HG03460 (cell line): ENCODE results near the gene CKS2.
A peak's percentile ranks its signal among the peaks of the same experiment; 100 is the strongest.
"Not testable (repeated sequence)": the region's sequence is repeated elsewhere in the genome, so short reads cannot be mapped to it uniquely, and the experiment has no call there.

Source experiments
- ATAC-seq: cut with Tn5 transposase; IDR thresholded peaks from one replicate; pipeline ENCODE4 v1.9.1; 2021; ENCODE audit not compliant: unreplicated experiment

Gene CKS2

DNA sequence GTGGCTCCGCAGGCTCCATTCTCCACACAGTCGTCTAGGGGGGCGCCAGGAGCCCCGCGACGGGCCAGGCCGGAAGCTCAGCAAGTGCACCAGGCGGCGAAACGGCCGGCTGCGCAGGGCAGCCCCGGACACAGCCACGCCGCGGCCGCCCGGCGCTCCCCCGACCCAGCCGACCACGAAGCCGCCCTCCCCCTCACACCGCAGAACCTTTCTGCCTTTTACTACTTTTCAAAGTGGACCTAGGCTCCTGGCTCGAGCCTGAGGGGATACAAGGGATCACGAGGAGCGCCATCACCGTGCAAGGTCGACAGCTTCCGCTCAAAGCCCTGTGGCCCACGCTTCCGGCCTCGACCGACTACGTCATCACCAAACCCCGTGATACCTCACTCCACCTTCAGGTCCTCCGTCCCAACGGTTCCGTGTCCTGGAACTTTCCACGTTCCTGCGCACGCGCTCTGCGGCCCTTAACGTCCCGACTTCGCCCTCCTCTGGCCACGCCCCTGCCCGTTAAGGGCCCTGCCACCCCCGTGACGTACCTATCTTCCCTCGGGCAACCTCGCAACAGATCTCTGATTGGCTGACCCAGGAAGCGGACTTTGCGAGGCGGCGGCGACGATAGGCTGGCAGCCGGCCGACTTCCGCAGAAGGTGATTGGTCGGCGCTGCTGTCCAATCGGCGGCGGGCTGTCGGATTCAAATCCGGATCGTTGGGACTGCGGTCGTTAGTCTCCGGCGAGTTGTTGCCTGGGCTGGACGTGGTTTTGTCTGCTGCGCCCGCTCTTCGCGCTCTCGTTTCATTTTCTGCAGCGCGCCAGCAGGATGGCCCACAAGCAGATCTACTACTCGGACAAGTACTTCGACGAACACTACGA lies at the start of gene CKS2:
TSS of gene CKS2 (plus strand) at position 721 of the 871 bp plus-strand sequence. CDS start at position 819, 98 bp downstream.
- ATAC-seq = peak; percentile 91

DNA sequence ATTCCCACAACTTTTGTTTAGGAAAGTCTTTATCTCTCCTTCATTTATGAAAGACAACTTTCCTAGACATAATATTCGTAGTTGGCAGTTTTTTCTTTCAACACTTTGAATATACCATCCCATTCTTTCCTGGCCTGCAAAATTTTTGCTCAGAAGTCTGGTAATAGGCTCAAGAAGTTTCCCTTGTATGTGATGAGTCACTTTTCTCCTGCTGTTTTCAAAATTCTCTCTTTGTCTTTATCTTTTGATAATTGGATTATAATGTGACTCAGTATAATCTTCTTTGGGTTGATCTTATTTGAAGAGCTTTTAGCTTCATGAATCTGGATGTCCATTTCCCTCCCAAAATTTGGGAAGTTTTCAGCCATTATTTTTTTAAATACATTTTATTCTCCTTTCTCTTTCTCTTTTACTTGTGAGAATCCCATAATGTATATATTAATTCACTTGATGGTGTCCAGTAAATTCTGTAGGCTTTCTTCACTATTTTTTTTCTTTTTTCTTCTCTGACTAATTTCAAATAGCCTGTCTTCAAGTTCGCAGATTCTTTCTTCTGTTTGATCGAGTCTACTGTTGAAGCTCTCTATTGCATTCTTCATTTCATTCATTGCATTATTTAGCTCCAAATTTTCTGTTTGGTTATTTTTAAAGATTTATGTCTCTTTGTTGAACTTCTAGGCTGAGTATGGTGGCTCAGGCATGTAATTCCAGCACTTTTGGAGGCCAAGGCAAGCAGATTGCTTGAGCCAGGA lies 37.3 kb upstream of the CKS2 start:
- no peak for ATAC-seq

DNA sequence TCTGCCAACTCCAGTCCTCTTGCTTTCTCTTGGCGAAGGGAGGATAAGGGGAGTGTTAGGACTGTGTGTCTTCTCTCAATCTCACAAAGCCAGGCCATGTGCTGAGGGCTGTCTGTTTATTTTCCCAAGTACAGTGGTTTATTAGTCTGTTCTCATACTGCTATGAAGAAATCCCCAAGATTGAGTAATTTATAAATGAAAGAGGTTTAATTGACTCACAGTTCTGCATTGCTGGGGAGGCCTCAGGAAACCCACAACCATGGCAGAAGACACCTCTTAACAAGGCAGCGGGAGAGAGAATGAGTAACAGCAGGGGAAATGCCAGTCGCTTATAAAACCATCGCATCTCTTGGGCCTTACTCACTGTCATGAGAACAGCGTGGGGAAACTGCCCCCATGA lies 36.2 kb upstream of the CKS2 start:
- ATAC-seq = no peak

DNA sequence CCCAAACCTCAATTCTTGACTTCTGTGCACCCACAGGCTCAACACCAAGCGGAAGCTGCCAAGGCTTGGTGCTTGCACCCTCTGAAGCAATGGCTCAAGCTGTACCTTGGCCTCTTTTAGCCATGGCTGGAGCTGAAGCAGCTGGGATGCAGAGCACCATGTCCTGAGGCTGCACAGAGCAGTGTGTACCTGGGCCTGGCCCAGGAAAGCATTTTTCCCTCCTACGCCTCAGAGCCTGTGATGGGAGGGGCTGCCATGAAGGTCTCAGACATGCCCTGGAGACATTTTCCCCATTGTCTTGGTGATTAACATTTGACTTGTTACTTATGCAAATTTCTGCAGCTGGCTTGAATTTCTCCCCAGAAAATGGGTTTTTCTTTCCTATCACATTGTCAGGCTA lies 35.0 kb upstream of the CKS2 start:
- ATAC-seq = not testable (repeated sequence)

DNA sequence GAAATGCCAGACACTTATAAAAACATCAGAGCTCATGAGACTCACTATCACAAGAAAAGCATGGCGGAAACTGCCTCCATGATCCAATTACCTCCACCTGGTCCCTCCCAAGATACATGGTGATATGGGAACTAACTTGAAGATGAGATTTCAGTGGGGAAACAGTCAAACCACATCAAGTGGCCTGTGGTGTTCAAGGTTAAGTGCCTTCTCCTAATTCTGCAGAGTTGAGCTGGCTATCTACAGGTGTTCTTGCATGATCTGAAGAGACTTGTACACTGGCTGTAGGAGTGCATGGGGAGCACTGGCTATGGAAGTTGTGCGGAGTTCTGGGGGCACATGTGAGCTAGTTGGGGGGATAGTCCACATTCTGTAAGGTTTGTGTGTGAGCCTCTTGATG lies 34.0 kb upstream of the CKS2 start:
- no peak for ATAC-seq

DNA sequence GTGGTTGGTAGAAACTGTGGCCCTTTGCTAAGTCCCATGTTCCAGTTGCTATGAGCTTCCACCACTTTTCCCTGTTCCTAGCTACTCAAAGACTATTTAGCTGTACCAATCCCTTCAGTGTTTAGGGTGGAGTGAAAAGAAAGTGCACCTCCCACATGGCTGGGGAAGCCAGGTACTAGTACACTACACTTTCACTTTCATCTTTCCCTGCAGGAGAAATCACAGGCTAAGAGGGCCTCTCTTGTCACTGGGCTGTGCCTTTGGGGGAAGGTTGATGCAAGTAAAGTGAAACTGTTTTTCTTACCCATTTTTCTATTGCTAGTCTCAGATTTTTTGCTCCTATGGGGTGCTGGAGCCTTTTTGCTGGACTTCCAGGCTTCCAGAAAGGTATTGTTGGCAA lies 33.5 kb upstream of the CKS2 start:
- ATAC-seq = no peak

DNA sequence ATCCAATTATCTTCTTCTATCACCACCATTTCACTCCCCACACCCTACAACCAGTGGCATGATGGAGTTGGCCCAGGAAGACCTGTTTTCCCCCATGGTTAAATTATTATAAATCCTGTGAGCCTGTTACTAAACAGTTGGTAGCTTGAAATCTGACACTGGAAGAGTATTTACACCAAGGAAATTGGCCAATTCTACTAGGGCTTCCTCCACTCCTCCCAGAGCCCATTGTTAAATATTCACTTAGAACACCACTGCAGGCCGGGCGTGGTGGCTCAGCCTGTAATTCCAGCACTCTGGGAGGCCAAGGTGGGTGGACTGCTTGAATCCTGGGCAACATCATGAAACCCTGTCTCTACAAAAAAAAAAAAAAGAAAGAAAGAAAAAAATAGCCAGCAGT lies 32.4 kb upstream of the CKS2 start:
- no peak for ATAC-seq

DNA sequence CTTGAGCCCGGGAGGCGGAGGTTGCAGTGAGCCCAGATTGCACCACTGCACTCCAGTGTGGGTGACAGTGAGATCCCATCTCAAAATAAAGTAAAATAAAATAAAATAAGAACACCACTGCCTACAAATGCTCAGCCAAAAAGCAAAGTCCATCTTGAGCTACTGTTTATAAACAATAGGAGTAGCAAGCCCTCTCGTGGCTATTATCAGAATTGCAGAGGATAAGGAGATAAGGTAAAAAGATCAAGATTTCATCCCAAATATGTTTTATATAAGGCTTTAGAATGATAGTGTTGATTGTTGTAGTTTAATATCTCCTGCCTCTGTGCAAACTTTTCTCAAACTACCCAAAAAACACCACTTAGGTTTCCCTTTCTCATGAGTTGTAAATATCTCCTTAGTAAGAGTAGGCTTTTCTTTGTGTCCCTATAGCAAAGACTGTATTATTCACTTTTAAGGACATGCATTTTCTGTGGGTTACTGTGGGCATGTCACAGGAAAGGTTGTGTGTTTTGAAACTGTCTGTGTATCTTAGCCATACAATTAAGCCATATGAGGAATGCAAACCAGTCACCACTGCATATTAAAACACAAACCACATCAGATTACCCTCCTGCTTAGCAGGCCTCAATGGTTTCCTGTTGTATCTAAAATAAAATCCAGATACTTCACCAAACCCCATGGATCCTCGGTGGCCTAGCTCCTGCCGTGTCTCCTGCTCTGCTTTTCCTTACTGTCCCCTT lies 31.8 kb upstream of the CKS2 start:
- ATAC-seq = no peak

DNA sequence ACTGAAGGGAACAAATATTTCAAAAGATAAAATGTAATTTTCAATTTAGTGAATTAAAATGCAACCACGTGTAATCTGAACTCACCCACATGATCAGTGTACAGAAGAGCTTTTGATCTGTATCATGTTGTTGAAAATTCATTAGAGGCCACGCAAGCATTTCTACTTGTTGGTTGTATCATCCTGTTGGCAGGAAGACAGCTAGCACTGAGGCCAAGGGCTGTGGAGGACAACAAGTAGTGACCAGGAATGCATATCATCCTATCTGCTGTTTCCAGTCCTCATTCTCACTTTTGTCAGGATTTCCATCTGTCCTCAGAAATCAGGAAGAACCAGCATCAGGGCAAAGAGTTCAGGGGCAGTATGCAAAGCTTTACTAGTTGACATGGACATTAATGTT lies 29.9 kb upstream of the CKS2 start:
- ATAC-seq = no peak

DNA sequence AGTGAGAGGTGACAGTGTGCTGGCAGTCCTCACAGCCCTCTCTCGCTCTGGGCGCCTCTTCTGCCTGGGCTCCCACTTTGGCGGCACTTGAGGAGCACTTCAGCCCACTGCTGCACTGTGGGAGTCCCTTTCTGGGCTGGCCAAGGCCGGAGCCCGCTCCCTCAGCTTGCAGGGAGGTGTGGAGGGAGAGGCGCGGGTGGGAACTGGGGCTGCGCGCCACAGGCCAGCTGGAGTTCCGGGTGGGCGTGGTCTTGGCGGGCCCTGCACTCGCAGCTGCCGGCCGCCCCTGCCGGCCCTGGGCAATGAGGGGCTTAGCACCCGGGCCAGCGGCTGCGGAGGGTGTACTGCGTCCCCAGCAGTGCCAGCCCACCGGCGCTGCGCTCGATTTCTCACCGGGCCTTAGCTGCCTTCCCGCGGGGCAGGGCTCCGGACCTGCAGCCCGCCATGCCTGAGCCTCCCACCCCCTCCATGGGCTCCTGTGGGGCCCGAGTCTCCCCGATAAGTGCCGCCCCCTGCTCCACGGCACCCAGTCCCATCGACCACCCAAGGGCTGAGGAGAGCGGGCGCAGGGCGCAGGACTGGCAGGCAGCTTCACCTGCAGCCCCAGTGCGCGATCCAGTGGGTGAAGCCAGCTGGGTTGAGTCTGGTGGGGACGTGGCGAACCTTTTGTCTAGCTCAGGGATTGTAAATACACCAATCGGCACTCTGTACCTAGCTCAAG lies 28.6 kb upstream of the CKS2 start:
- not testable (repeated sequence) for ATAC-seq

DNA sequence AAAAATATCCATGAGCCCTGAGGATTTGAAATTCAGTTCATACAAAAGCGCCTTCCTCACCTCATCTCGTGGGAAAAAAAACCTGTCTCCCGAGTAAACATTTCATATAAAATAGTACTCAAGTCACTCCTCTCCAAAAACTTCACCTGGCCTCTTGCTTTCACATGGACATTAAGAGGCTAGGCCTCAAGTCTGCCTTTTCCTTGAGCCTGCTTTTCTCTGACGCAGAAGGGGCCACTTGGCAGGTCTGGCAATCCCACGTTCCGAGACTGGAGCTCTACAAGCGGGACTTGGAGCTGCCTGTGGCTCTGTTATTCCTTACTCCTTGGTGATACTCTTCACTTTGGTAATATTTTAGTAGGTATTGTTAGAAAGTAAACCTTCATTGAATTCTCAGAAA lies 26.9 kb upstream of the CKS2 start:
- ATAC-seq = no peak

DNA sequence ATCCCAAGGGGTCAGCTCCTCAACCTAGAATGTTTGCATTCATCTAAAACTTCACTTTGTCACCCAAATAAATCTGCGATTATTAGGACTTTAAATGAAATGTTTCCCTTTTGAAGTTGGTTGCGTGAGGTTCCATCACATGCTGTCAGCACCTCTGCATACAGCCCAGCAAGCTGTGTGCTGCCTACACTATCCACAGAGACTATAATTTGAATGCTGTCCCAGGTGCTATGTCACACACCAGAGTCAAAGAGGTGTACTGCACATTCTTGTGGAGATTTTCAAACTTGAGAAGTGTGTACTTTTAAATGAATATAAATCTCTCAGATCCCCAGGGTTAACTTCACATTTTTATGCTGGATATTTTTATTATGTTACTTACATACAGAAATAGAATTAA lies 19.3 kb upstream of the CKS2 start:
- no peak for ATAC-seq

DNA sequence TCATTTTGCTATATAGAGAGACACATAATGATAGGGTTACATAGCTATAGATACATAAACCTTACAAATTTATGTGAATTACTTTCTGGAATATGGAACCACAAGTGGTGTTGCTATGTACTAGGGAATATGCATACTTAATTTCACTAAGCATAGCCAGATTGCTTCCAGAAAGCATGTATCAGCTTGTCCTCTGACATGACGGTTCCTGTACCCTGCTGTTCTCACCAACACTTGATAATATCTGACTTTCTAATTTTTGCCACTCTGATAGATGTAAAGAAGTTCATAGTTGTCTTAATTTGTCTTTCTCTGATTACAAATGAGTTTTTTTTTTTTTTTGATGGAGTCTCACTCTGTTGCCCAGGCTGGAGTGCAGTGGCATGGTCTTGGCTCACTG lies 18.0 kb upstream of the CKS2 start:
- no peak for ATAC-seq

DNA sequence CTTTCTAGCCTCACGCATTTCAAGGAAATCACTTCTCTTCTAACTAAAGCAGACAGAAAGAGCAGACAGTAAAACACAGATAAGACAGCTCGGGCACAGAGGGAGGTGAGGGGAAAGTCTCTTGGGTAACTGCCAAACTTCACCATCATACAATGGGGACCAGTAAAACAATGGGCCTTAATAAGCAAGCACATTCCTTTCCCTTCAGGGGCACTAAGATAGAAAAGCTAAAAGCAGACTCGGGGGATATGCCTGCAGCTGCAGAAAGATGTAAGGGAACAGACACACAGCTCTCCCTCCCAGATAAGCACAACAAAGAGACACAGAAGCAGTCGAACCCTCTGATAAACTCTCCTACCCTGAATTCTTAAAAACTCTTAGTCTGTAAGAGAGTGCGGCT lies 15.6 kb upstream of the CKS2 start:
- no peak for ATAC-seq

DNA sequence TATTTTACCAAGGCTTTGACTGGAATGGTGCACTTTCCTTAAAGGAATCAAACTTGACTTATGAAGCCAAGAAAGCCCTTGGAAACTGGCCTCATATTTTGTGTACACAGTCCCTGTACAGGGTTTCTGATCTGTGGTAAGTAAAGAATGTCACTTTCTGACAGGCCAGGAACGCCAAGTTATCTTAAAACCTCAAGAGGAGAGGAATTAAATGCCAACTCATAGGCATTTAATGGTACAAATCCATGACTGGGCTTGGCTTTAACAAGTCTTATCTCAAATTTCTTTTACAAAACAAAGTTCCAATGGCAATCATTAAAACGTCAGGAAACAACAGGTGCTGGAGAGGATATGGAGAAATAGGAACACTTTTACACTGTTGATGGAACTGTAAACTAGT lies 9.0 kb upstream of the CKS2 start:
- not testable (repeated sequence) for ATAC-seq

DNA sequence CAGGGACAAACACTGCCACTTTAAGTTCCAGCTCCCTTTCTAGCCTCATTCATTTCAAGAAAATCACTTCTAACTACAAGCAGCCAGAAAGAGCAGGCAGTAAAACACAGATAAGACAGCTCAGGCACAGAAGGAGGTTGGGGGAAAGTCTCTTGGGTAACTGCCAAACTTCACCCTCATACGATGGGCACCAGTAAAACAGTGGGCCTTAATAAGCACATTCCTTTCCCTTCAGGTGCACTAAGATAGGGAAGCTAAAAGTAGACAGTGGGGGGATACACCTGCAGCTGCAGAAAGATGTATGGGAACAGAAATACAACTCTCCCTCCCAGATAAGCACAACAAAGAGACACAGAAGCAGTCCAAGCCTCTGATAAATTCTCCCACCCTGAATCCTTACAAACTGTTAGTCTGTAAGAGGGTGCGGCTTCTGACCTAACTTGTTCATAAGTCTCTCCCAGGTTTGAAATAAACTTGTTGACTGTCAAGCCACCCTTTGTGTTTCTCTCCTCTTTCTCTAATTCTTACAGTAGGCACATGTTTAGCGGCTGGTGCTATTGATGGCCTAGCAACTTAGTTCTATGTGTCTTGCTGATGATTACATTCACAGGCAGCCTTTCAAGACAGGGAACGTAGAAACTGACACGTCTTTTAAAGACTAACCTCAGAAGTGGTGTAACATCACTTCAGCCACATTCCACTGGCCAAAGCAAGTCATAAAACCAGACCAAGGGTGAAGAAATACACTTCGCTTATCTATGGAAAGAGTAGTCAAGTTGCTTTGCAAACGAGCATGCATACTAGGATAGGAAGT lies 6.8 kb upstream of the CKS2 start:
- no peak for ATAC-seq

DNA sequence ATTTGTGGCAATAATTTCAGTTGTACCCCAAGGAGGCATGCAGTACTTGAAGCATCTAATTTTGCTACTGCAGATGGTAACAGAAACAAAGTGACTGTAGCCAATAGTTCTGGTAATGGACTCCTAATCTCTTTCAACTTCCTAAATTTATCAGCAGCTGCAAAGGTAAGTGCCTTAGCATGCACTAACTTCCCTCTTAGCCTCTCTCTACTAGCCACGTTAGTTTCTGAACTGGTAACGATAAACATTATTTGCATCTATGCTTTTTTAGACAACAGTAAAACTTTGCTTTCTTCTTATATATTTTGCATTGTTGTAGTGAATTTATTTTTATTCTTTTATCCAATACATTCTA lies 6.2 kb upstream of the CKS2 start:
- ATAC-seq = no peak

DNA sequence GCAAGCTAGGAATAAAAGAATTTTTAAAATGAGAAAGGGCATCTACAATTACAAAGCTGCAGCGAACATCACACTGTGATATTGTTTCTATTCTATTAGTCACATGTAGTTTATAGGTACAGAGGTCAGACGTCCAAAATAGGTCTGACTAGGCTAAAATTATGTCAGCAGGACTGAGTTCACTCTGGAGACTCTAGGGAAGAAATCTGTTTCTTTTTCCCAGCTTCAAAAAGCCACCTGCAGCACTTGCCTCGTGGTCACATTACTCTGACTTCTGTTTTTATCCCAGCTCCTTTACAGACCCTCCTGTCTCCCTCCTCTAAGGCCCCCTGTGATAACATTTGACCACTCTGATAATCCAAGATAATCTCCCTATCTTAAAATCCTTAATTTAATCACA lies 5.1 kb upstream of the CKS2 start:
- no peak for ATAC-seq

DNA sequence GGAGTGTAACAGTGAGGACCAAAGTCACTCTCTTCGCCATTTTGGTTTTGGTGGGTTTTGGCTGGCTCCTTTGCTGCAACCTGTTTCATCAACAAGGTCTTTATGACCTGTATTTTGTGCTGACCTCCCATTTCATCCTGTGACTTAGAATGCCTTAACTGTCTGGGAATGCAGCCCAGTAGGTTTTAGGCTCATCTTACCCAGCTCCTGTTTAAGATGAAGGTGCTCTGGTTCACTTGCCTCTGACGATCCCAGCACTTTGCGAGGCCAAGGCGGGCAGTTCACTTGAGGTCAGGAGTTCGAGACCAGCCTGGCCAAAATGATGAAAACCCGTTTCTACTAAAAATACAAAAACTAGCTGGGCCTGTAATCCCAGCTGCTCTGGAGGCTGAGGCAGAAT lies 1.8 kb upstream of the CKS2 start:
- ATAC-seq = no peak
